Upper lobe of left lung (tissue), 6 donors: ENCODE measurements around the gene FGF1. TPM values are rescaled to one million over a fixed set of nuclear protein-coding genes. Genes with fewer than 3 reads are reported as not detected.

Experiments used
- ATAC-seq, 2 donors: fragments of 200-7000 bp; cut with Tn5 transposase; one replicate each; pipeline ENCODE4 v1.9.1; 2022; ENCODE audit warnings: mild to moderate bottlenecking in 2 of 2, moderate library complexity in 2 of 2; ENCODE audit not compliant: low FRiP score in 2 of 2
- DNase-seq, 2 donors: peaks; one replicate each; pipeline ENCODE4 v3.0.0-alpha.2; 2019 to 2020
- H3K27ac ChIP-seq, 4 donors: fragments of 200-600 bp; sonication (generic); one replicate each; pipeline ENCODE4 v1.5.1; 2016 to 2019
- H3K27me3 ChIP-seq, 4 donors: fragments of 200-600 bp; sonication (generic); one replicate each; pipeline ENCODE4 v1.5.1; 2017 to 2019
- H3K36me3 ChIP-seq, 4 donors: fragments of 200-600 bp; sonication (generic); one replicate each; pipeline ENCODE4 v1.5.1; 2016 to 2019
- H3K4me1 ChIP-seq, 4 donors: fragments of 200-600 bp; sonication (generic); one replicate each; pipeline ENCODE4 v1.5.1; 2018 to 2019
- H3K4me3 ChIP-seq, 4 donors: fragments of 200-600 bp; sonication (generic); one replicate each; pipeline ENCODE4 v1.5.1; 2017 to 2019; ENCODE audit warnings: mild to moderate bottlenecking in 2 of 4, moderate library complexity in 1 of 4
- H3K9me3 ChIP-seq, 4 donors: fragments of 200-600 bp; sonication (generic); one replicate each; pipeline ENCODE4 v1.5.1; 2018 to 2019
- EP300 ChIP-seq, 4 donors: sonication (generic); formaldehyde crosslinking; IDR thresholded peaks; one replicate each; pipeline ENCODE4 v1.5.1; 2017; ENCODE audit warnings: antibody characterized with exemption in 4 of 4, control low read depth in 2 of 4
- POLR2A ChIP-seq, 4 donors: fragments of 450-650 bp; IDR thresholded peaks; one replicate each; pipeline ENCODE4 v1.5.1; 2016 to 2017; ENCODE audit warnings: antibody characterized with exemption in 4 of 4, mild to moderate bottlenecking in 2 of 4
- POLR2AphosphoS5 ChIP-seq, 2 donors: sonication (generic); formaldehyde crosslinking; IDR thresholded peaks; one replicate each; pipeline ENCODE4 v1.5.1; 2017; ENCODE audit warnings: antibody characterized with exemption in 2 of 2
- whole genome bisulfite sequencing, 2 donors: methylation state at CpG; one replicate each; pipeline ENCODE4 v1.1.5; 2017 to 2018; 5-methylcytosine and 5-hydroxymethylcytosine counted together
- total RNA-seq, 6 donors: library from RNA; depleted of rRNA in 4 of 6; stranded (reverse); fragments of >200 nt in 4 of 6; gene quantifications; one replicate each; pipeline versions ENCODE4 v1.1.0 to v1.2.1, GENCODE V29; 2016 to 2021
- TF ChIP-seq, protein P1 (sequence below), 6 experiments: fragments of 450-650 bp in 4 of 6; fragments of 200-600 bp in 2 of 6; sonication (generic) in 2 of 6; IDR thresholded peaks; one replicate each; pipeline ENCODE4 v1.5.1; 2016 to 2019; ENCODE audit warnings: antibody characterized with exemption in 6 of 6
- donor health status: DM: no; HTN: no; CAD: no; lungs with moderate emphysema.
- donor health status: DM: no; HTN: yes; CAD: no; lungs with severe emphysema.

FGF1 gene
- total RNA-seq, 6 donors from 2014 or later: 0.63 to 1.3 (median 0.77) TPM; not detected in 2

DNA sequence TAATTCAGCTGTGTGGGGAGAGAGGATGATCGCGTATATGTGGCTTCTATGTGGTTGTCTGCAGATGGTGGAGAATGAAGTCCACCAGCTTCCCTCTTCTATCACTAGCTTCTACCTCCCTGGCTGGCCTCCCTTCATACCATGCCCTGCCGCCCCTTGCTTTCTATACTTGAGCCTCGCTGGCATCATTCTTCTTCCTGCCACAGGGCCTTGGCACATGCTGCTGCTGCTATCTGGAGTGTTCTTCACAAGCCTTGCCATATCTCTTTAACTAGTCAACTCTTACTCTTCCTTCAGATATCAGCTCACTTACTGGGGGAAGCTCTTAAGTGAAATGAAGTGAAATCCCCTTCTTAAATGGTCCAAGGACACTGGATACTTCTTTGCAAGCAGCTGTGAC, 100.4 kb downstream of the FGF1 start:
- TF ChIP-seq, protein P1, sequence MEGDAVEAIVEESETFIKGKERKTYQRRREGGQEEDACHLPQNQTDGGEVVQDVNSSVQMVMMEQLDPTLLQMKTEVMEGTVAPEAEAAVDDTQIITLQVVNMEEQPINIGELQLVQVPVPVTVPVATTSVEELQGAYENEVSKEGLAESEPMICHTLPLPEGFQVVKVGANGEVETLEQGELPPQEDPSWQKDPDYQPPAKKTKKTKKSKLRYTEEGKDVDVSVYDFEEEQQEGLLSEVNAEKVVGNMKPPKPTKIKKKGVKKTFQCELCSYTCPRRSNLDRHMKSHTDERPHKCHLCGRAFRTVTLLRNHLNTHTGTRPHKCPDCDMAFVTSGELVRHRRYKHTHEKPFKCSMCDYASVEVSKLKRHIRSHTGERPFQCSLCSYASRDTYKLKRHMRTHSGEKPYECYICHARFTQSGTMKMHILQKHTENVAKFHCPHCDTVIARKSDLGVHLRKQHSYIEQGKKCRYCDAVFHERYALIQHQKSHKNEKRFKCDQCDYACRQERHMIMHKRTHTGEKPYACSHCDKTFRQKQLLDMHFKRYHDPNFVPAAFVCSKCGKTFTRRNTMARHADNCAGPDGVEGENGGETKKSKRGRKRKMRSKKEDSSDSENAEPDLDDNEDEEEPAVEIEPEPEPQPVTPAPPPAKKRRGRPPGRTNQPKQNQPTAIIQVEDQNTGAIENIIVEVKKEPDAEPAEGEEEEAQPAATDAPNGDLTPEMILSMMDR (IDR thresholded peaks at IDR 0.05): no peak
- no peak for TF ChIP-seq POLR2AphosphoS5 (IDR thresholded peaks at IDR 0.05)
- no peak for TF ChIP-seq POLR2A (IDR thresholded peaks at IDR 0.05)
- no peak for TF ChIP-seq EP300 (IDR thresholded peaks at IDR 0.05)
- no peaks in the 10 kb centered on the region for H3K9me3 ChIP-seq
- H3K4me1 ChIP-seq: peaks cover 0 to 4% (median 2%) of the 10 kb centered on the region in 4 donors
- H3K4me3 ChIP-seq: no peak overlapping the region
- no peak overlapping the region for H3K27ac ChIP-seq
- no peaks in the 10 kb centered on the region for H3K36me3 ChIP-seq
- no peaks in the 10 kb centered on the region for H3K27me3 ChIP-seq
- WGBS, 2 donors: 95 to 96% methylated on average over 4 of the region's 4 CpGs
- no peak for ATAC-seq
- no peak for DNase-seq

DNA sequence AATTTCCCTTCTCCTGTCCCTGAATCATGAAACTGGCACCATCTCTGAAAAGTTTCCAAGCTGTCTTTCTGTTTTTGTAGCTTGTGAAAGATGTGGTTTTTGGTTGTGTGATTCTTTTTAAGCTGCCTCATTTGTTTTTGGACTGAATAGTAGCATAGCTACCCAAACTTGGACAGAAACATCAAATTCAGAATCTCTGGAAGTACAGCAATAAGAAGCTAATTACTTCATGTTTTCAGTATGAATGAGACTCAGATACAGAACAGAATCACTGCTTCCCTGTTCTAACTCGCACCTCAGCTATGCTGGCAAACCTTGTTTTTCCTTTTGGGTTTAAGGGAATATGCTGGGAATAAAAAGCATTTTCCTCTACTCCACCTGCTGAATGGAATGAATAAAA, 101.0 kb downstream of the FGF1 start:
- 65 to 86% methylated on average over 1 of the region's 1 CpG for WGBS, 2 donors

DNA sequence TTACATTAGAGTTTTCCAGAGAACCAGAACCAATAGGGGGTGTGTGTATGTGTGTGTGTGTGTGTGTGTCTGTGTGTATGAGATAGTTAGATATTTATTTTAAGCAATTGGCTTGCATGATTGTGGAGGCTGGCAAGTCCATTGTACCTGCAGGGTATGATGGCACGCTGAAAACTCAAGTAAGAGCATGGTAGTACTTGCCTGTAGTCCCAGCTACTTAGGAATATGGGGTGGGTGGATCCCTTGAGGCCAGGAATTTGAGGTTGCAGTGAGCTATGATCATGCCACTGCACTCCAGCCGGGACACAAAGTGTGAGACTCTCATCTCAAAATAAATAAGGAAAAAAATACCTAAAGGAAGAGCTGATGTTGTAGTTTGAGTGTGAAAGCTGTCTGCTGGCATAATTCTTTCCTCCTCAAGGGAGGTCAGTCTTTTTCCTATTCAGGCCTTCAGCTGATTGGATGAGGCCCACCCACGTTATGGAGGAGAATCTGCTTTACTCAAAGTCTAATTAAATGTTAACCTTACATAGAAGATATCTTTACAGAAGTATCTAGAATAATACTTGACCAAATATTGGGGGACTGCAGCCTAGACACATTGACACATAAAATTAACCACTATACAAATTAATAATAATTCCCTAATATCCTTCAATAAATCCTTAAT, 107.6 kb downstream of the FGF1 start:
- no peak for DNase-seq
- 83 to 93% methylated on average over 3 of the region's 3 CpGs for WGBS, 2 donors
- H3K27me3 ChIP-seq: no peaks in the 10 kb centered on the region

More for the DNA sequence above, 101.0 kb downstream of the FGF1 start:
- peaks cover 0 to 6% (median 4%) of the 10 kb centered on the region in 4 donors for H3K4me1 ChIP-seq
- no peaks in the 10 kb centered on the region for H3K9me3 ChIP-seq
- no peak overlapping the region for H3K27ac ChIP-seq
- H3K4me3 ChIP-seq: no peak overlapping the region
- ATAC-seq (no peak), DNase-seq (no peak)
- H3K36me3 ChIP-seq: no peaks in the 10 kb centered on the region
- no peak for TF ChIP-seq EP300 (IDR thresholded peaks at IDR 0.05)
- no peak for TF ChIP-seq POLR2AphosphoS5 (IDR thresholded peaks at IDR 0.05)
- TF ChIP-seq, protein P1 (IDR thresholded peaks at IDR 0.05): no peak
- no peak for TF ChIP-seq POLR2A (IDR thresholded peaks at IDR 0.05)
- no peaks in the 10 kb centered on the region for H3K27me3 ChIP-seq

DNA sequence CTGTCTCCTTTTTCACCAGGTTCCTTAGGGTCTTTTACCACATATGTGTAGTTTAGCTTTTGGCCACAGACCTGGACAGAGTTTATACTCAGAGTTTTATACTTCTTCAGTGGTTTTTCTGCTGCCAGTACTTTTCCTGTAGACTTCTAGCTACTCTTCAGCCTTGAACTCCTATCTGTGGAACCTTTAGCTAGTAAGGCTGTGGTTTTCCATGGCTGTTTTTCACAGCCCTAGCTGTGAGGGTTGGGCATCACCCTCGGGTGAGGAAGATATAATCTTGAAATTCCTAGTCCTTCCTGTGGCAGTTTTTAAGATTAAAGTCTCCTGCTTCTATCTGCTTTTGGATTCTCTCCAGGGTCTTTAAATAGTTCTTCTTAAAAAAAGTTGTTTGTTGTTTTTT, 109.1 kb downstream of the FGF1 start:
- no peaks in the 10 kb centered on the region for H3K27me3 ChIP-seq
- no peak for ATAC-seq
- TF ChIP-seq EP300 (IDR thresholded peaks at IDR 0.05): no peak
- no peak for TF ChIP-seq POLR2A (IDR thresholded peaks at IDR 0.05)
- TF ChIP-seq, protein P1 (IDR thresholded peaks at IDR 0.05): no peak
- no peak for TF ChIP-seq POLR2AphosphoS5 (IDR thresholded peaks at IDR 0.05)
- H3K27ac ChIP-seq: no peak overlapping the region
- no peak for DNase-seq
- peaks cover 0 to 2% (median 0%) of the 10 kb centered on the region in 4 donors for H3K9me3 ChIP-seq
- peaks cover 0 to 7% (median 4%) of the 10 kb centered on the region in 4 donors for H3K4me1 ChIP-seq
- H3K4me3 ChIP-seq: no peak overlapping the region
- 14 to 27% methylated on average over 1 of the region's 1 CpG for WGBS, 2 donors
- H3K36me3 ChIP-seq: no peaks in the 10 kb centered on the region

More for the DNA sequence above, 107.6 kb downstream of the FGF1 start:
- TF ChIP-seq POLR2AphosphoS5 (IDR thresholded peaks at IDR 0.05) (no peak), EP300 (IDR thresholded peaks at IDR 0.05) (no peak), POLR2A (IDR thresholded peaks at IDR 0.05) (no peak)
- TF ChIP-seq, protein P1 (IDR thresholded peaks at IDR 0.05): no peak
- H3K27ac ChIP-seq: no peak overlapping the region
- ATAC-seq: no peak
- H3K9me3 ChIP-seq: peaks cover 0 to 2% (median 0%) of the 10 kb centered on the region in 4 donors
- H3K36me3 ChIP-seq: no peaks in the 10 kb centered on the region
- H3K4me3 ChIP-seq: no peak overlapping the region
- peaks cover 0 to 7% (median 4%) of the 10 kb centered on the region in 4 donors for H3K4me1 ChIP-seq

DNA sequence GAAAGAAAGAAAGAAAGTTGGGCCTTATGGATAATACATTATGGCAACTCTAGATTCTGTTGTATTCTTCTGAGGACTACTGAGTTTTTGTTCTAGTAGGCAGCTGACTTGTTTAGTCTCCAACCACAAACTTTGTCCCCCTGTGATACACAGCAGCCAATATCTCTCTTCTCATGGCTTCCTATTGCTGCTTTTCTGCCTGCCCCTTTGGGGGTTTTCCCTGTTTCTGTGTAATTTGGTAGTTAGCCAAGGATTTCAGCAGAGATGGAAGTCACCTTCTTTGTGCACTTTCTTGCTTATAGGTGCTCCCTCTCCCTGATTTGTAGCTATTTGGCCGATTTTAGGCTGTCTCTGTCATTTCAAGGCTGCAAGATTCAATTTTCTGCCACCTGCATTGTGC, 109.6 kb downstream of the FGF1 start:
- no peak for DNase-seq
- Histone ChIP-seq H3K9me3 (peaks cover 0 to 2% (median 0%) of the 10 kb centered on the region in 4 donors), H3K4me3 (no peak overlapping the region), H3K27me3 (no peaks in the 10 kb centered on the region), H3K36me3 (no peaks in the 10 kb centered on the region), H3K27ac (no peak overlapping the region), H3K4me1 (peaks cover 0 to 7% (median 4%) of the 10 kb centered on the region in 4 donors)
- WGBS, 2 donors: 77 to 95% methylated on average over 1 of the region's 1 CpG
- no peak for TF ChIP-seq POLR2A (IDR thresholded peaks at IDR 0.05)
- TF ChIP-seq, protein P1 (IDR thresholded peaks at IDR 0.05): no peak
- no peak for TF ChIP-seq EP300 (IDR thresholded peaks at IDR 0.05)
- no peak for TF ChIP-seq POLR2AphosphoS5 (IDR thresholded peaks at IDR 0.05)
- ATAC-seq: no peak
